Stimulated activated CD4-positive, alpha-beta T cell treated with anti-CD3 and anti-CD28 coated beads, TNF-alpha, amount 100 ng/mL, for 4 hours (primary cell): ENCODE measurements around the gene COL27A1.

ENCODE experiments used
- DNase-seq, 3 experiments: peaks; one replicate each; pipeline ENCODE4 v3.0.0-alpha.2; 2020; ENCODE audit warnings: low read depth in 3 of 3

The COL27A1 gene

DNA sequence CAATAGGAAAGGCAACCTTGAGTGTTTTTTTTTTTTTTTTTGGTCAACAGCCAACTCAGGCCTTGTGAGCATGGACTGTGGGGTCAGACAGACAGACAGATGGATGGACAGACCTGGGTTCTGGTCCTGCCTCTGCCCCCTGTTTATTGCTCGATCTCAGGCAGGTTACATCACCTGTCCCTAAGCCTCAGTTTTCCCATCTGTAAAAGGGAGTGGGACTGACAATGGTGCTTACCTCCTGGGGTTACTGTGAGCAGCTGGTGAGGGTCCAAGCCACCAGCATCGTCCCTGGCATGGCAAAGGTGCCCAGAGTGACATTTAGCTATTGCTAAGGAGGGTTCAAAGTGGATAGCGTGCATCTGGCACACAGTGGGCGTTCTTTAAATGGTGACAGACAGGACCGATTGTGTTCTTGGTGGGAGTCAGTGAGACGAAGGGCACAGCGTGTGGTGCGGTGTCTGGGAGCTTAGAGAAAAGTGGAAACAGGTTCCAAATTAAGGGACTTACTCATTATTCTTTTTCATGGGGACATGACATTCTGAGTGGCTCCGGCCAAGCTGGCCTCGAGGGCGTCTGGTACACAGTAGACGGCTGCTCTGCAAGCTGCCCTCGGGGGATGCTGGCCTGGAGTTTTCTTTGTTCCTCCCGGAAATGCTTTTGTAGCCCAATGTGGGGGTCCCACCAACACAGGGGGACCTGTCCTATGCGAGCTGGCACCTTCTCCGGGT lies 72.1 kb downstream of the COL27A1 start:
- DNase-seq: no peak

DNA sequence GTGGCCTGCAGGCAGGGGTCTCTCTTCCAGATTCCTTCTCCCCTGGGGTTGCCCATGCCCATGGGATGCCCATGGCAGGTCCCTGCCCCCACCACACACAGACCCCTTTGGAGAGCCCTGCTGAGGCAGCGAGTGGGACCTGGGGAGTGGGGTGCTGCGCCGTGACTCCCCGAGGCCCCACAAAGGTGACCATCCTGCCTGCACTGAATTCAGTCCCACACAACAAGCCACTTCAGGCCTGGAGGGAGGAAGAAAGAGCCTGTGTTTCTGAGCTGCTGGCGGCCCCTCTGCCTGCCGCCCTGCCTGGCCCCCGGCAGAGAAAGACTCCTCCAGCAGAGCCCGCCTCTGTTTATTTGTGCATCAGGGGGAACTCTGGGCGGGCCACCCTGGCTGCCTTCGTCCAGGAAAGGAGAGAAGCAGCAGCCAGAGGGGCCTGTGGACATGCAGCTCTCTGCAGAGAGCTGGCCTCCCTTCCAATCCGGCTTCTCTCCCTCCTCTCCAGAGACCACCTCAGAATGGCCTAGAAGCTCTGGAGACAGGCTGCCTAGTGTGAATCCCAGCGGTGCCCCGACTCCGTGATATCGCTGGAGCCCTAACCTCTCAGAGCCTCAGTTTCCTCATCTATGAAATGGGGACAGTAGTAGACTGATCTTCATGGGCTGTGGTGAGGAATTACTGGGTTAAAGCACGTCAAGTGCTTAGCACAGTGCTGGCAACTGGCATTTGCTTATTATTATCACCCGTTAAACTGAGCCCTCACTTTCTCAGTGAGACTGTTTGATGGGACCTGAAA lies 72.9 kb downstream of the COL27A1 start:
- no peak for DNase-seq

DNA sequence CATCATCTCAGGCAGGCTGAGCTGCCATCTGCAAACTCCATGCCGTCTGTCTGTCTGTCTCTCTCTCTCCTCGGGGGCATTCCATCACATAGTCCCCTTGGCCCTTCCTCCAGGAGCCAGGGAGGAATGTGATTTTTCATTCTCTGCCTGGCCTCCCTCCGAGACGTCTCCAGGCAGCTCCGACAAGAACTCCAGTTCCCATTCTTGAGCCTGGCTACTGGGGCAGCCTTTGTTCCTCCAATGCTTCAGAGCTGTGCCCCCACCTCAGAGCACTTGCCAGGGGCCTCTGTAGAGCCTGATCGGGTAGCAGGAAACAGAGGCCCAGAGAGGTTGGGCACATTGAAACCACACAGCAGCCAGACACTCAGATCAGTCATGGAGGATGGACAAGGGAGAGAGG lies 74.0 kb downstream of the COL27A1 start:
- no peak for DNase-seq

DNA sequence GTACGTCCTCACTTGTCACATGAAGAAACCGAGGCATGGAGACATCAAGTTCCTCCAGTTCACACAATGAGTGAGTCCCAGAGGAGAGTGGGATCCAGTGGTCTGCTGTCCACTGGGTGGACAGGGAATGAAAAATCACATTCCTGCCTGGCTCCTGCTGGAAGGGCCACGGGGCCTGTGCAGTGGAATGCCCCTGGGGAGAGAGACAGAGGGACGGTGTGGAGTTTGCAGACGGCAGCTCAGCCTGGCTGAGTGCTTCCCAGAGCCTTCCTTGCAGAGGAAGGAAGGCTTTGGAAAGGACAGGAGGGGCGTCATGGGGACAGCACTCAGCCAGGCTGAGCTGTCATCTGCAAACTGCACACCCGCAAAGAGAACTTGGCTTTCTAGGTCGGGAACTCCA lies 74.7 kb downstream of the COL27A1 start:
- DNase-seq: no peak

DNA sequence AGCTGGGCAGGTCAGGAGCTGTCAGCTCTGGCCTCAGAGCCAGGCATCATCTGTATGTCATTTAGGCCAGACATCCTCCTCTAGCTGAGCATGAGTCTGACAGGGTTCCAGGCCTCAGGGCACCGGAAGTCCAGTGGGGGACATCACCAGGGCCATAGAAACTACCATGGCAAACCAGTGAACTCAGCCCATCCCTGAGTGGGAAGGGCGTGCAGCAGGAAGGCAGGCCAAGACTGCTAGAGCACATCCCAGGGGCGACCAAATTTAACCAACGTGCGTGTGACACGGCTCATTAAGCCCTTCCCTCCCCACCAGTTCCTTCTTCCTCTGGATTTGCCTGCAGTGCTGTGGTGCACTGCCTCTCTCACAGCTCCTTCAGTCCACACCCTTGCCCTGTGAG lies 75.9 kb downstream of the COL27A1 start:
- no peak for DNase-seq

DNA sequence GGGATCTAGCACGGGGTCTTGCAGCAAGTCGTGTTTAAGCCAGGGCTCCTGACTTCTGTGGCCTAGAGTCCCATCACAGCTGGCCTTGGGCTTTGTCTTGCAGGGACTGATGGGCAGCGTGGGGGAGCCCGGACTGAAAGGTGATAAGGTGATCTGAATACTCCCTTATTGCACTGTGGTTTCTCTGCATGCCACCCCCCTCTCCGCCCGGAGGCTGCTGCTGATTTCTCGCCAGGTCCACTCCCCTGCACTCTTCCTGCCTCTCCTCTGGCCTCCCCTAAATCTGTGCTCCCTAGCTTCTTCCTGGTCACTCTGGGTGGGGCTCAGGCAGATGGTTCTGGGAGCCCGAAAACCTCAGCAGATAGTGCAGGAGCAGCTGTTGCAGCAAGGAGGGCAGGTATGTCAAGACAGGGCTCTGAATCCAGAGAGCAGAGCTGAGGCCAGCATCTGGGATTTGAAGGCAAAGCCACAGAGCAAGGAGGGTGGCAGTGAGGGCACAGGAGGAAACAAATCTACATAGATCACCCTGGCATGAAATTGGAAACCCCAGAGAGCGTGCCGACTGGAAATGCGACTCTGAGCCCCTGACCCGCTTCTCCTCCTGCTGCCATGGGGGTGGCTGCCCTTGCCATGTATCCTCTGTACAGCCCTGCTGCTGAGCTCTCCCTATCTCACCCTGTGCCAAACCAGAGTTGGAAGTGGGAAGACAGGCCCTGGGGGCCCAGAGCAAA lies 76.5 kb downstream of the COL27A1 start:
- no peak for DNase-seq

DNA sequence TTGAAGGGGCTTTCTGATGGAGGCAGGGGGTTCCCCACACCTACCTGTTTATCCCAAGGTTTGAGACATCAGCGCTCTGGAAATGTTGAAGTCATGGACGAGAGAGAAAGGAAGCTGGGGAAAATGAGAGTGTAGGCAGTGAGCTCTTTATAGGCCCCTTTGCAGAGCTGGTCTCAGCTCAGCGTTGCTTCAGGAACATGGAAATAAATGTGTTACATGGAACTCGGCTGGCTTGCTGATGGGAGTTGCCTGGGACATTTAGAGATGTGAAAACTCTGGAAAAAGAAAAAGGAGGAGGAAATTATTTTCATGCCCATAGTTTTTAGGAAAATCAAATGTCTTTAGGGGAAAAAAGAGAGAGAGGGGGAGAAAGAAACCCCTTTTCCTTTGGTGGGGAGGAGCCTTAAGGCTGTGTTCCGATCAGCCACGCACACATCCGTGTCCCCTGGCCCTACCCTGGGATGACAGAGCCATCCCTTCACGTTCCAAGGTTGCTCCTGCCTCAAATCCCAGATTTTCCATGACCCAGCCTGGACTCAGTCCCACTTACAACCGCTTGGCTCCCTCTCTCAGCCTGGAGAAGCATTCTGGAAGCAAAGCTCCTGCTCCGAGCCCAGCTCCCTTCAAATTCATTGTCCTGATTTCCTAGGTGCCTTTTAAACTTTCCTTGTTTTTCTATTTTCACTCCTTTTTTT lies 78.3 kb downstream of the COL27A1 start:
- DNase-seq: no peak

DNA sequence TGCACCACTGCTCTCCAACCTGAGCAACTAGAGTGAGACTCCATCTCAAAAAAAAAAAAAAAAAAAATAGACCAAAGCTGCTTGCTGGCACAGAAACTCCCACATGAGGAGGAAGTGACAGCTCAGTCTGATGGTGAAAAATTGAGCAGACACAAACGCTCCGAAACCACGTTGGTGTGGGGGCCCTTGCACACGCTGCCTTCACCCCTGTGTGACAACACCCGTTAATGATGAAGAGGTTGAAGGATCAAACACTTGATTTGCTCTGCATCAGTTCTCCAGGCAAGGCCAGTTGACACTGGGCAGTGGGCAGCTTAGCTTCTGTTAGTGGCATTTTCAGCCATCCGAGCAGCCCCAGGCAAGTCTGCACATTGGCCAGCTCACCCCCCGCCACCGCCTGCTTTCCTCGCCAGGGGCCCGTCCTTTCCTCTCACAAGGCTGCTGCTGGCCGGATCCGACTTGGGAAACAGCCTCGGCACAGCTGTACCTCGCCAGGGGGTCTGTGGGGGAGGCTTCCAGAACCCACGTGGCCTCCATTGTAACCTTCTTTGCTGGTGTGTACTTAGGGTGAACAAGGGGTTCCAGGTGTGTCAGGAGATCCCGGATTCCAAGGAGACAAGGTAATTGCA lies 79.8 kb downstream of the COL27A1 start:
- no peak for DNase-seq

DNA sequence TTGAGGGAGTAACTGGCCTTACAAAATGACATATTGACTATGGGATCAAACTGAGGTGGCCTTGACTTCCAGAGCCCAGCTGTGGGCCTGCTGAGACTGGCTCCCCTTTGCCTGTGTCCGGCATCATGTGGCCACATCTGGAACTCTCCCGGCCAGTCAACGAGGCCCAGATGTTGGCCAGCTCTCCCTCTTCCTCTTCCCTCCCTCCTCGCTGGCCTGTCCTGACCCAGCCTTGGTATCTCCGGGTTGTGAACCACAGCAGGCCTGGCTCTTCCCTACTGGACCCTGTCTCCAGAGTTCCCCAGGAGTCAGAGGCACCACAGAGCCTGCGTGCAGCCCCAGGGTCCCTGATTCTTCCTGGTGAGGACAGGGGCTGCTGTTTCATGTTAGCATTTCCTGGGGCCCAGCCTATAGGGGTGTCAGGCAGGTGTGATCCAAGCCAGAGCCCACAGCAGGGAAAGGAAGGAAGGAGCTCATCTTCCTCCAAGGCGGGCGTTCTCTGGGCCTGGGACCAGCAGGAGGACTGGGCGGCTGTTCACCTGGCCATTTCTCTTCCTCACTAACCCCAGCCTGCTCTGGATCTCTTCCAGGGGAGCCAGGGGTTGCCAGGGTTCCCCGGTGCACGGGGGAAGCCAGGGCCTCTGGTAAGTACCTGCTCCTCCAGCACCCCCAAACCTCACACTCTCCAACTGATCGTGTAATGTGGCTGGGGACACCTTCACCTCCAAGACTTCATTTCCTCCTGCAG lies 81.2 kb downstream of the COL27A1 start:
- no peak for DNase-seq

DNA sequence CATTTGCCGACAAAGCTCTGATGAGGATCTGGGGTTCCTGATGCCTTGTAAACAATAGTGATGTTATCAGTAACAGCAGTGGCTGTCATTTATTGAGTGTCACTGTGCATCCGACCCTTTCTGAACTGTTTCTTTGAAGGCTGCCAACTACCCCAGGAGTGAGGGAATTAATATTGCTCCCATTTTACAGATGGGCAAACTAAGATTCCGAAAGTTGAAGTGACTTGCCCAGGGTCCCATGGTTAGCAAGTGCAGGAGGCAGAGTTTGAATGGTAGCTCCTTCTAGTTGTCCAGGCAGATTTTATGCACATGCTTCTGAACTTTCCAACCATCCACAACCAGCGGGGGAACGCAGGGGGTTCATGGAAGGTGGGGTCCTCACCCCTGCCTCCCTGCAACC lies 81.9 kb downstream of the COL27A1 start:
- no peak for DNase-seq

DNA sequence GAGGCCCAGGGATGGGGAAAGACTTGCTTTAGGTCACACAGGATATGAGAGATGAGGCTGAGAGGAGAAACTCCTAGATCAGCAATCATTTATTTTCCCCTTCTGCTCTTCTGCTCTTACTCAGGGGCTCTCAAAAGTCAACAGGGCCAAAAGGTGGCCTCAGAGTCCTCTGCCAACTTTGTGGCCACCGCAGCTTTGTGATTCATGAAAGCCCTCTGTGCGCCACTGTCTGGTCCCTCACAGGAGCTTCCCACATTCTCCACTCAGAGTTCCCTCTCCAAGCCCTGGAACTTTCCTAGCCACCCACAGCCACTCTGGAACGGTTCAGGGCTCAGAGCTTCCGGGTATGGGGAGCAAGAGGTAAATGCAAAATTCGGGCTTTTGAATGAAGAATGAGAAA lies 82.4 kb downstream of the COL27A1 start:
- no peak for DNase-seq

DNA sequence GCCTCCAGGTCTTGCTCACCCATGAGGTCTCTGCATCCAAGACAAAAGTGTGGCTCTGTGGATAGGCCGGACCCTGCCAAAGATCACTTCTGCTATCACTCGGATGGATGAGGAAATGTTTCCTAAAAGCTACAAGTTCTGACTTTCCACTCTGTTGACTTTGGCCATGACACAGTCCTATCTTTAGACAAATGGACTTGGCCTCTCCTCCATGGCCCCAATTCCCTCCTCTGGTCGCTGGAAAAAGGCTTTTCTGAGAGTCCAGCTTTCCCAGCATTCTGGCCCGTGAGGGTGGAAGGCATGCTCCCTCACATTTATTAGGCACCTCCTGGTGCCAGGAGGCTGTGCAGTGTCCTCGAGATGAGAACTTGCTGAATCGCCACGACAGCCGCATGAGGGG lies 83.1 kb downstream of the COL27A1 start:
- no peak for DNase-seq

DNA sequence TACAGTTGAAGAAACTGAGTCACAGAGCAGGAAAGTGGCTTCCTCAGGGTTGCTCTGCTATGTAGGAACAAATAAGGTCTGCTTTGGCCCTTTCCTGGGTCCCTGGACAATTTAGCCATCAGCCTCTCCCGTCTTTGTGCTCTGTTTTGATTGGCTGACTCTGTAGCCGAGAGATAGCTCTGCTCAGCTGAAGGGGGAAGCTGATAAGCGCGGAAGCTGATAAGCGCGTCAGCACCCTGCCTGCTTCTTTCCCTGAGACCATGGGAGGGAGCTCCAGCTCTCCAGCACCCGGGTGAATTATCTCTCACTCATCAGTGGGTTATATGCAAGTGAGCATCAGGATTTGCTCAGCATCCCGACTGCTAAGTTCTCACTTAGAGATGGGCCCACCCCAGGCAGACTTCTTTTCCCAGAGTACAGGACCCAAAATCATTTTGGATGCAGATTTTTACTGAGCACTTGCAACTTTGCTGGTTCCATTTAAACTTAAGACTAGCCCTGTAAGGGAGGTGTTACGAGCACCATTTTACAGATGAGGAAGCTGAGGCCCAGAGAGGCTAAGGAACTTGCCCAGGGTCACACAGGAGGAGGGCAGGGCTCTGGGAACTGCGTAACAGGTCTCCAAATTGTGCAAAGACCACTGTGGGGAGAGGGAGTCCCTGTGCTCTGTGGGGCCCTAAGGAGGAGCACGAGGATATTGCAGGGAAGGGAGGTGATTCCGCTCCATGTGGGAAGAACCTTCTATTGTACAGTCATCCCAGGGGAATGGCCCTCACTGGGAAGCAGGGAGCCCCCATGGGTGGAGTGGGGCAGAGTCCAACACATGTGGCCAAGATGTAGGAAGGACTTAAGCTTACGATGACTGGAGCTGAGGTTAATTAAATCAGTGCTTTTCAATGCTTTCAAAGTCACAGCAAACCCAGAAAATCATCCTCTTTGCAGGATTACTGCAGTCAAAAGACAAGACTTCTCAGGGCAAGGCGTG lies 83.8 kb downstream of the COL27A1 start:
- DNase-seq: no peak

DNA sequence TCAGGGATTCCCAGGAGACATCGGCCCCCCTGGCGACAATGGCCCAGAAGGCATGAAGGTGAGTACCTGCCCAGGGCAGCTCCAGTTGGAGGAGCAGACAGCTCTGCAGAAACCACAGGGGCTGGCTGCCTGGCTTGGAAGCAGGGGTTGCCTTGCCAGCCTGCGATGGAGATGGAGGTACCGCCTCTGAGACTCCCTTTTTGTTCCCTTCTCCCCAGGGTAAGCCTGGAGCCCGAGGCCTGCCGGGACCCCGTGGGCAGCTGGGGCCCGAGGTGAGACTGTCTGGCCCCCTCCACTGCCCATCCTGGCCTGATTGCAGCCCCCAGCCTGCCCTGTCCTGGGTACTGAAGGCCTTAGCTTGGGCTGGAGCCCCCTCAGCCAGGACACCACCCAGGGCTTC lies 84.9 kb downstream of the COL27A1 start:
- no peak for DNase-seq

DNA sequence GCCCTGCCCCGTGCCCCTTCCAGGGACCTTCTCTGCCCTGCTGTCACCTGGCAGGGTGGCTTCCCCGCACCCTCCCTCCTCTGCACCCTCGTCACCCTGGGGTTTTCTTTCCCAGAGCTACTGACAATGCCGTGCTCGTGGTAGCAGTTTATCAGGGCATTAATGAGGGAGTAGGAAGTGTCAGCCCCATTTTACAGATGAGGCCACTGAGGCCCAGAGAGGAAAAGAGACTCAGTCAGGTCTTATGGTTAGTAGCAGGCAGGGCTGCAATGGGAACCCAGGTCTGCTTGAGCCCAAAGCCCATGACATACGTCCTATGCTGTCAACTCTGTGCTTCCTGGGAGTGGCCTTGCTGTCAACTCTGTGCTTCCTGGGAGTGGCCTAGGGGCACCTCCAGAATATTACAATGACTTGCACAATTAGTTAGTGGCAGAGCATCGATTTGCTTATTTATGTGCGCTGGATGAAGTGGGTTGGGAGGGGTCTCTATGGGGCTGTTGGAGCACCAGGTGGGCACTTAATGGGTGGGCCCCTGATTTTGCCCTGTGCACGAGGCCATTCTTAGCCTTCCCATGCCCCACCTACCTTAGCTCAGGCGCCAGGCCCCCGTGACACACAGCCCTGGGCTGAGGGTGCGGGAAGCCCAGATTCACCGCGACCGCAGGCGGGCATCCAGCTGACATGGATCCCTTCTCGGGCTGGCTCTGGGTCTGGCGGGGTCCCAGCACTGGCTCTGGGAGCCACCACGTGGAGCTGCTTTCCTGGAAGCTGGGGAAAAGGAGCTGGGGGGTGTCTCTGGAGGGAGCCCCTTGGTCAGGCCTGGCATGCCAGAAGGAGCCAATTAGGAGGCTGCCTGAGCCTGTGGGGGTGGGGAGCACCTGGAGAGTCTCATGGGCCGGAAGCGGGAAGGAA lies 85.6 kb downstream of the COL27A1 start:
- no peak for DNase-seq

DNA sequence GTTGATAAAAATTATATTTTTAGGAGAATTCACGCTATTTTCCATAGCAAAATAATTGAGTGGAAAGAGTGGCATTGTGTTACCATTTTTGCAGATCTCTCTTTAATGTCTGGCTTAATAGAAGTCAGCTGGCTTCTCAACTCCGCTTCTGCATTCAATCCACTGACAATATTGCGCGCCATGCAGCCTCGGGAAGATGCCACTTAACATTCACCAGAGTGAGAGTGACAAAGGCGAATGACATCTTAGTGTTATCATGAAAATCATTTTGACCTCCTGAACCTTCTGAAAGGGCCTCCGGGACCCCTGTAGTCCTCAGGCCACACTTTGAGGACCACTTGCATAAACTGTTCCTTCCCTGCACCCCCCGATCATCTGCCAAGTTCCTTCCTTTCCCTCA lies 87.5 kb downstream of the COL27A1 start:
- no peak for DNase-seq

DNA sequence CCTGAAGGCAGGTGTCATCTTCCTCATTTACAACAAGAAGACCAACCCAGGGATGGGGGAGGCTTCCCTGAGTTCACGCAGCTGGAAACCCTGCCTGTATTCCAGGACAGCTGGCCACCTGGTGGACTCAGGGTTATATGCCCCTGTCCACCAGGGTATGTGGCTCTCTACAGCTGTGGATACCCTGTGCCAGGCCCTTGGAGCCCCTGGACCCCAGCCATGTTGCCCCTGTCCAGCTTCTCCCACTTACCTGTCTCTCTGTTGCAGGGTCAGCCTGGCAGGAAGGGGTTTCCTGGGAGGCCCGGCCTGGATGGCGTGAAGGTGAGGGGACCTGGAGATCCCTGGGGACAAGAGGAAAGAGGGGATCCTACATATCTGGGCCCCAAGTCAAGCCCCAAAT lies 87.9 kb downstream of the COL27A1 start:
- DNase-seq: no peak

DNA sequence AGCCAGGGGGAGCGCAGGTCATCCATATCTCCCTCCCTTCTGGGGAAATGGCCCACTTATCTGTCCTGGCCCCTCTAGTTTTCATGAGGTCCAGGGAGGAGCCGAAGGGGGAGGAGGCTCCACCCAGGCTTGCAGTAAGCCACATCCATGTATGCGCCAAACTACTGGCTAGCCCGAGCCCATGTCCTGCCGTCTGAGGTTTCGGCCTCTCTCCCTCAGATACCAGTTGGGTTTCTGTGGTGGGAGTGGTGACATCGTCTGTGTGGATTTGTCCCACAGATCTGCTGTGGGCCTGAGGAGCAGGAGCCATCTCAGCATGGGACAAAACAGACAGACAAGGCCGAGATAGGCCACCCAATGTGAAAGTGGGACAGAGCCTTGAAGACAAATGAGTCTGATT lies 89.2 kb downstream of the COL27A1 start:
- no peak for DNase-seq

DNA sequence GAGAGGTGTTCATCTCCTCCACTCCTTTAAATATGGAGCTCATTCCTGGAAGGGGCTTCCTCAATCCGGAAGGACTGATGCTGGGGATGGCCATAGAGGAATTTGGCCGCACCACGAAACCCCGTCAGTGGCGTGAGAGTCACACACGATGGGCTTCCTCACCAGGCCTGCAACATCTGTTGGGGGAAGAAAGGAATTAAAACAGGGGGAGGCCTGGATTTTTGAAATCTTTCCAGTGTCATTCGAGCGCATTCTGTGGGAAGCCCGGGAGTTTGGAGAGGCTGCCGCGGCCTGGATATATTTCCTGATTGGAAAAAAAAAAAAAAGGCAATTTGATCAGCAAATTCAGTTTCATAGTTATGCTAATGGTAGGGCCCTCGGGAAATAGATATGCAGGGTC lies 91.2 kb downstream of the COL27A1 start:
- DNase-seq: no peak
